HUES48 (cell line): ENCODE data around the gene MAX.

Experiments
- H3K27ac ChIP-seq: one replicate; pipeline ENCODE4 v1.7.0; 2013; ENCODE audit warnings: low read depth, low read length, inconsistent platforms
- H3K27me3 ChIP-seq: 2 replicates; pipeline ENCODE4 v1.6.1; 2013; ENCODE audit warnings: mild to moderate bottlenecking, low read length; ENCODE audit not compliant: control insufficient read depth, insufficient read depth
- H3K36me3 ChIP-seq: 2 replicates; pipeline ENCODE4 v1.6.1; 2013; ENCODE audit warnings: low read length; ENCODE audit not compliant: control insufficient read depth, insufficient read depth
- H3K4me1 ChIP-seq: 2 replicates; pipeline ENCODE4 v1.6.1; 2013; ENCODE audit warnings: mild to moderate bottlenecking, low read length; ENCODE audit not compliant: control insufficient read depth, insufficient read depth
- H3K4me3 ChIP-seq: 2 replicates; pipeline ENCODE4 v1.5.1; 2013; ENCODE audit warnings: mild to moderate bottlenecking, low read depth, low read length
- H3K9ac ChIP-seq: 2 replicates; pipeline ENCODE4 v1.6.1; 2013; ENCODE audit warnings: mild to moderate bottlenecking, low read depth, low read length, moderate library complexity
- H3K9me3 ChIP-seq: 2 replicates; pipeline ENCODE4 v1.6.1; 2013; ENCODE audit warnings: low read length; ENCODE audit not compliant: control insufficient read depth, insufficient read depth

Gene MAX

GRCh38 chr14:65102441-65103149 lies at the start of gene MAX:
Gene MAX, minus strand, starts transcription at chr14:65102517. Its CDS starts 178 bp downstream, at chr14:65102339.
- Histone ChIP-seq H3K27ac (peak within 1 kb of the TSS; percentile 89), H3K4me1 (peaks cover 6% of the 10 kb centered on the region; the same call in 1 of the 2 replicates), H3K4me3 (peak within 1 kb of the TSS; percentile 90), H3K9me3 (no peaks in the 10 kb centered on the region), H3K9ac (peak within 1 kb of the TSS; percentile 70), H3K27me3 (peaks cover 3% of the 10 kb centered on the region; the same call in 1 of the 2 replicates), H3K36me3 (peaks cover 19% of the 10 kb centered on the region; the same call in 1 of the 2 replicates)

GRCh38 chr14:65151609-65151956 lies 49.3 kb upstream of the MAX start:
- Histone ChIP-seq H3K9me3 (no peaks in the 10 kb centered on the region), H3K27ac (no peak overlapping the region), H3K27me3 (no peaks in the 10 kb centered on the region), H3K4me3 (no peak overlapping the region), H3K9ac (no peak overlapping the region), H3K4me1 (no peaks in the 10 kb centered on the region; the same call in 1 of the 2 replicates), H3K36me3 (no peaks in the 10 kb centered on the region)

- Histone ChIP-seq H3K4me1 (no peaks in the 10 kb centered on the region), H3K9me3 (no peaks in the 10 kb centered on the region), H3K4me3 (no peak overlapping the region), H3K36me3 (no peaks in the 10 kb centered on the region), H3K27me3 (no peaks in the 10 kb centered on the region), H3K27ac (no peak overlapping the region), H3K9ac (no peak overlapping the region)
These were observed 48.7 kb upstream of the MAX start for GRCh38 chr14:65150898-65151608.

- Histone ChIP-seq H3K27me3 (no peaks in the 10 kb centered on the region), H3K36me3 (no peaks in the 10 kb centered on the region), H3K9me3 (no peaks in the 10 kb centered on the region), H3K4me3 (no peak overlapping the region), H3K9ac (no peak overlapping the region), H3K27ac (no peak overlapping the region), H3K4me1 (no peaks in the 10 kb centered on the region)
These were observed 46.8 kb upstream of the MAX start for GRCh38 chr14:65149116-65149515.

GRCh38 chr14:65144170-65144569 lies 41.9 kb upstream of the MAX start:
- Histone ChIP-seq H3K27me3 (no peaks in the 10 kb centered on the region), H3K9ac (no peak overlapping the region), H3K4me1 (no peaks in the 10 kb centered on the region), H3K36me3 (no peaks in the 10 kb centered on the region), H3K9me3 (no peaks in the 10 kb centered on the region), H3K4me3 (no peak overlapping the region), H3K27ac (no peak overlapping the region)

- Histone ChIP-seq H3K4me3 (no peak overlapping the region), H3K27me3 (no peaks in the 10 kb centered on the region), H3K36me3 (no peaks in the 10 kb centered on the region), H3K27ac (no peak overlapping the region), H3K9ac (no peak overlapping the region), H3K9me3 (no peaks in the 10 kb centered on the region), H3K4me1 (no peaks in the 10 kb centered on the region)
These were observed 40.8 kb upstream of the MAX start for GRCh38 chr14:65142914-65143625.

GRCh38 chr14:65142429-65142828 lies 40.1 kb upstream of the MAX start:
- no peak overlapping the region for H3K27ac ChIP-seq
- no peaks in the 10 kb centered on the region for H3K36me3 ChIP-seq
- no peak overlapping the region for H3K9ac ChIP-seq
- no peaks in the 10 kb centered on the region for H3K4me1 ChIP-seq
- no peaks in the 10 kb centered on the region for H3K9me3 ChIP-seq
- no peaks in the 10 kb centered on the region for H3K27me3 ChIP-seq
- H3K4me3 ChIP-seq, result no peak overlapping the region

GRCh38 chr14:65141523-65141922 lies 39.2 kb upstream of the MAX start:
- no peak overlapping the region for H3K4me3 ChIP-seq
- H3K4me1 ChIP-seq, result no peaks in the 10 kb centered on the region
- no peaks in the 10 kb centered on the region for H3K36me3 ChIP-seq
- no peak overlapping the region for H3K27ac ChIP-seq
- H3K9ac ChIP-seq, result no peak overlapping the region
- no peaks in the 10 kb centered on the region for H3K9me3 ChIP-seq
- H3K27me3 ChIP-seq, result no peaks in the 10 kb centered on the region

GRCh38 chr14:65137648-65138307 lies 35.5 kb upstream of the MAX start:
- H3K27ac ChIP-seq, result no peak overlapping the region
- H3K27me3 ChIP-seq, result no peaks in the 10 kb centered on the region
- no peak overlapping the region for H3K9ac ChIP-seq
- H3K9me3 ChIP-seq, result no peaks in the 10 kb centered on the region
- H3K36me3 ChIP-seq, result no peaks in the 10 kb centered on the region
- H3K4me3 ChIP-seq, result no peak overlapping the region
- H3K4me1 ChIP-seq, result no peaks in the 10 kb centered on the region

- no peak overlapping the region for H3K27ac ChIP-seq
- no peak overlapping the region for H3K9ac ChIP-seq
- no peaks in the 10 kb centered on the region for H3K36me3 ChIP-seq
- no peaks in the 10 kb centered on the region for H3K9me3 ChIP-seq
- no peaks in the 10 kb centered on the region for H3K27me3 ChIP-seq
- no peak overlapping the region for H3K4me3 ChIP-seq
- no peaks in the 10 kb centered on the region for H3K4me1 ChIP-seq
These were observed 32.6 kb upstream of the MAX start for GRCh38 chr14:65134651-65135579.
